MCF 10A (cell line): ENCODE measurements around the gene SMAD6. TPM values are rescaled to one million over a fixed set of nuclear protein-coding genes. Genes with fewer than 3 reads are reported as not detected.
"Not testable (repeated sequence)": the region's sequence is repeated elsewhere in the genome, so short reads cannot be mapped to it uniquely, and the experiment has no call there.

Experiments
- BruUV-seq: library from RNA; stranded (reverse); fragments of 400-500 nt; replicated peaks from 2 replicates; lab custom pipeline; 2021; lab: Mats Ljungman, UMichigan
- CTCF ChIA-PET: fragments of 300-600 bp; sonication (Branson Sonifier 250); formaldehyde crosslinking; extraction: SDS; loops from one replicate; lab custom pipeline; 2021; ENCODE audit warnings: antibody characterized with exemption, inconsistent platforms; lab: Yijun Ruan, JAX
- POLR2A ChIA-PET: fragments of 300-600, 350-650 bp; sonication (Branson Sonifier 250); formaldehyde crosslinking; extraction: SDS; loops from one replicate; lab custom pipeline; 2020; ENCODE audit warnings: antibody characterized with exemption, inconsistent platforms; lab: Yijun Ruan, JAX
- DNase-seq: peaks from one replicate; pipeline ENCODE4 v3.0.0-alpha.2; 2018; ENCODE audit not compliant: unreplicated experiment
- H3K27ac Mint-ChIP-seq: one replicate; pipeline ENCODE4 v1.8.0; 2022; ENCODE audit warnings: mild to moderate bottlenecking, low read depth, mixed read lengths; ENCODE audit not compliant: unreplicated experiment
- H3K27me3 Mint-ChIP-seq: one replicate; pipeline ENCODE4 v1.8.0; 2022; ENCODE audit warnings: mixed read lengths; ENCODE audit not compliant: insufficient read depth, unreplicated experiment
- H3K36me3 Mint-ChIP-seq: one replicate; pipeline ENCODE4 v1.8.0; 2022; ENCODE audit warnings: mild to moderate bottlenecking, moderate library complexity, mixed read lengths; ENCODE audit not compliant: insufficient read depth, unreplicated experiment
- H3K4me1 Mint-ChIP-seq: one replicate; pipeline ENCODE4 v1.8.0; 2022; ENCODE audit warnings: mixed read lengths; ENCODE audit not compliant: insufficient read depth, unreplicated experiment
- H3K4me3 Mint-ChIP-seq: one replicate; pipeline ENCODE4 v1.8.0; 2022; ENCODE audit warnings: mild to moderate bottlenecking, moderate library complexity, mixed read lengths; ENCODE audit not compliant: unreplicated experiment
- H3K9me3 Mint-ChIP-seq: one replicate; pipeline ENCODE4 v1.8.0; 2022; ENCODE audit warnings: mixed read lengths; ENCODE audit not compliant: unreplicated experiment
- CTCF ChIP-seq: fragments of 200-600 bp; IDR thresholded peaks from one replicate; pipeline ENCODE4 v1.8.0; 2022; ENCODE audit warnings: antibody characterized with exemption, mild to moderate bottlenecking; ENCODE audit not compliant: unreplicated experiment
- intact Hi-C: fragments of 100-400 bp; cut with micrococcal nuclease; formaldehyde crosslinking; loops from 2 replicates; pipeline ENCODE4 v1.14.1; 2022
- total RNA-seq: library from RNA; stranded (reverse); gene quantifications from 2 replicates; pipeline ENCODE4 v1.2.3, GENCODE V29; 2022

SMAD6 gene
- total RNA-seq, 1 experiment from 2014 or later: not detected

DNA sequence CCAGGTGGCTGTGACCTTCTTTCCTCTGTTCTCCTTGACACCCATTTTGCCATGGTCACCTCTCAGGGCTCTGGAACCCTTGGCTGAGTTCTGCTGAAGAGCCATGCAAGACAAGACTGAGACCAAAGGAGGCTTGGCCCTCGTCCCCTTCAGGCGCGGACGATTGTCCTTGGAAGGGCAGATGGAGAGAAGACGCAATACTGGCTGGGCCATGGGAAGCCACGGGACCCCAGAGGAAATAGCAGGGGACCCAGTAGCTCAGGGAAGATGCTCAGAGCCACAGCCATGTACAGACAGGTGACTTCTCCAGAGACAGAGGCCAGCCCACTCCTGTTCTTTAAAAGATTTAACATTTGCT lies 125.6 kb downstream of the SMAD6 start:
- intact Hi-C loops: no loop called here
- H3K27ac Mint-ChIP-seq: no peak overlapping the region
- no peaks in the 10 kb centered on the region for H3K9me3 Mint-ChIP-seq
- no peaks in the 10 kb centered on the region for H3K27me3 Mint-ChIP-seq
- BruUV-seq: no TSS peak
- H3K4me1 Mint-ChIP-seq: peaks cover 11% of the 10 kb centered on the region
- no peak for DNase-seq
- POLR2A ChIA-PET: no interaction called here
- H3K36me3 Mint-ChIP-seq: no peaks in the 10 kb centered on the region
- no peak overlapping the region for H3K4me3 Mint-ChIP-seq
- CTCF ChIA-PET: interaction anchor here (1.5 kb wide), 1 partner anchor 23 kb away, joined by 6 read pairs; no protein-coding TSS in a partner anchor
- no peak for TF ChIP-seq CTCF

GRCh38 chr15:66828817-66829541 lies 126.9 kb downstream of the SMAD6 start:
- H3K4me1 Mint-ChIP-seq: peaks cover 11% of the 10 kb centered on the region
- intact Hi-C loops, H3K9me3 Mint-ChIP-seq, CTCF ChIA-PET, H3K27me3 Mint-ChIP-seq, H3K4me3 Mint-ChIP-seq, H3K36me3 Mint-ChIP-seq, H3K27ac Mint-ChIP-seq, DNase-seq, BruUV-seq: not testable (repeated sequence)
- POLR2A ChIA-PET: interaction anchor here (0.6 kb wide), 1 partner anchor 23 kb away, joined by 3 read pairs; no protein-coding TSS in a partner anchor

DNA sequence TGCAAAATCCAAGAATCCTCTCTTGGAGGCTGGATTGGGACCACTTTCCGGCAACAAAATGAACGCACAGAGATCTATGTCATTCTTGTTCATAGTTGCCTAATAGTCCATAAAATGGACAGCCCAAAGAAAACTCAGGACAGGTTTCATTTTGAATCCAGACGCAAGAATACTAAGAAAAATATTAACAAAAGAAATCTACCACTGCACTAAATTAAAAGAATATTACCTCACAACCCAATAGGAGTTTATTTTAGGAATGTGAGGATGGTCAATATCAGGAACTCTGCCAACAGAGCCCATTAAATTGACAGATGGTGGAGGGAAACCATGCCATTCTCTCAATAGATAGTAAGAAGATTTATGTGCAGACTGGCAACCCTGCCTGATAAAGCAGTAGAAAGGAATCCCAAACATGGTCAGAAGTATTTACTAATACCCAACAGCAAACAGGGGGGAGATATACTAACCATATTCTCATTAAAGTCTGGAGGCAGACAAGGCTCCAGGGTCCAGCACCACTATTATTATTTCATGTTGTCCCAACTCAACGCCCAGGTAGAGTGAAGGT lies 127.6 kb downstream of the SMAD6 start:
- DNase-seq: no peak
- Mint-ChIP-seq H3K27ac (no peak overlapping the region), H3K27me3 (no peaks in the 10 kb centered on the region), H3K4me1 (peaks cover 11% of the 10 kb centered on the region), H3K4me3 (no peak overlapping the region), H3K36me3 (no peaks in the 10 kb centered on the region), H3K9me3 (no peaks in the 10 kb centered on the region)
- ChIA-PET CTCF (interaction anchor here (1.0 kb wide), 1 partner anchor 54 kb away, joined by 3 read pairs; no protein-coding TSS in a partner anchor), POLR2A (interaction anchor here (1.3 kb wide), 1 partner anchor 22 kb away, joined by 3 read pairs; no protein-coding TSS in a partner anchor)
- intact Hi-C loops: no loop called here
- BruUV-seq: no TSS peak
- TF ChIP-seq CTCF: no peak

- no peak overlapping the region for H3K4me3 Mint-ChIP-seq
- H3K27ac Mint-ChIP-seq: no peak overlapping the region
- H3K27me3 Mint-ChIP-seq: no peaks in the 10 kb centered on the region
- H3K36me3 Mint-ChIP-seq: no peaks in the 10 kb centered on the region
- peaks cover 11% of the 10 kb centered on the region for H3K4me1 Mint-ChIP-seq
- no TSS peak for BruUV-seq
- intact Hi-C loops: no loop called here
- POLR2A ChIA-PET: interaction anchor here (1.3 kb wide), 1 partner anchor 21 kb away, joined by 3 read pairs; no protein-coding TSS in a partner anchor
- CTCF ChIA-PET: interaction anchor here (0.8 to 1.1 kb wide), 4 partner anchors 20 to 210 kb away, joined by 3 to 4 read pairs (median 4); no protein-coding TSS in a partner anchor
- DNase-seq: peak; percentile 57
- no peak for TF ChIP-seq CTCF
- H3K9me3 Mint-ChIP-seq: no peaks in the 10 kb centered on the region
Measured at GRCh38 chr15:66830358-66830757, 128.3 kb downstream of the SMAD6 start.
